Erythroblast (primary cell): ENCODE measurements around the gene DUS2.
"Not testable (repeated sequence)": the region's sequence is repeated elsewhere in the genome, so short reads cannot be mapped to it uniquely, and the experiment has no call there.

Experiments used
- DNase-seq, 2 experiments: peaks; one replicate each; lab custom pipeline; 2025; lab: John Stamatoyannopoulos, UW
- GATA1 ChIP-seq: IDR thresholded peaks from 2 replicates; pipeline ENCODE4 v1.6.1; 2011; ENCODE audit warnings: low read depth, mild to moderate bottlenecking, control low read depth, low read length, moderate library complexity
- POLR2A ChIP-seq: IDR thresholded peaks from 2 replicates; pipeline ENCODE4 v1.6.1; 2011; ENCODE audit warnings: mild to moderate bottlenecking, low read length

The DUS2 gene

GRCh38 chr16:68013440-68013839 is 9.6 kb upstream of the DUS2 start:
- no peak for DNase-seq
- TF ChIP-seq POLR2A (no peak), GATA1 (no peak)

- TF ChIP-seq GATA1 (no peak), POLR2A (no peak)
- DNase-seq = no peak
Measured at GRCh38 chr16:68015681-68016080, 7.4 kb upstream of the DUS2 start, which contains the start of gene DPEP2NB. TSS of gene DPEP2NB (minus strand) at chr16:68015911. CDS start at chr16:68015770, 141 bp downstream.

DNA sequence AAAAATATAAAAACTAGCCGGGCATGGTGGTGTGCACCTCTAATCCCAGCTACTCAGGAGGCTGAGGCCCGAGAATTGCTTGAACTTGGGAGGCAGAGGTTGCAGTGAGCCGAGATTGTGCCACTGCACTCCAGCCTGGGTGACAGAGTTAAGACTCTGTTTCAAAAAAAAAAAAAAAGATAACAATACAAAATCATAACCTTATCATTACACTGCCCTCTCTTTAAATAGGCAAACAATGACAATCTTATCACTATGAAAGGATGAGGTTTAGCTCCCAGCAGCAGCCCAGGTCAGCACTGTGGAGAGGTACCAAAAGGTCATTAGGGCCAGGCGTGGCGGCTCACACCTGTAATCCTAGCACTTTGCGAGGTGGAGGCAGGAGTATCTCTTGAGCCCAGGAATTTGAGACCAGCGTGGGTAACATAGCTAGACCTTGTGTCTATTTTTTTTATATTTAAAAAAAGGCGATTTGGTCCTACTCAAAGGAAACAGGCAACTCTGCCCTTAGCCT is 3.9 kb upstream of the DUS2 start:
- no peak for DNase-seq
- TF ChIP-seq GATA1 = no peak
- TF ChIP-seq POLR2A = no peak

- no peak for TF ChIP-seq POLR2A
- no peak for TF ChIP-seq GATA1
- DNase-seq = no peak
Measured at GRCh38 chr16:68021490-68021889, 1.6 kb upstream of the DUS2 start.

GRCh38 chr16:68022278-68022727 is 781 bp upstream of the DUS2 start:
- peak in 1 of 2 experiments; percentile 55 for DNase-seq

GRCh38 chr16:68028996-68029395 is 5.9 kb downstream of the DUS2 start:
- no peak for DNase-seq
- TF ChIP-seq GATA1 = no peak
- TF ChIP-seq POLR2A = no peak

More at GRCh38 chr16:68022278-68022727, 781 bp upstream of the DUS2 start:
- TF ChIP-seq POLR2A (no peak), GATA1 (no peak)

DNA sequence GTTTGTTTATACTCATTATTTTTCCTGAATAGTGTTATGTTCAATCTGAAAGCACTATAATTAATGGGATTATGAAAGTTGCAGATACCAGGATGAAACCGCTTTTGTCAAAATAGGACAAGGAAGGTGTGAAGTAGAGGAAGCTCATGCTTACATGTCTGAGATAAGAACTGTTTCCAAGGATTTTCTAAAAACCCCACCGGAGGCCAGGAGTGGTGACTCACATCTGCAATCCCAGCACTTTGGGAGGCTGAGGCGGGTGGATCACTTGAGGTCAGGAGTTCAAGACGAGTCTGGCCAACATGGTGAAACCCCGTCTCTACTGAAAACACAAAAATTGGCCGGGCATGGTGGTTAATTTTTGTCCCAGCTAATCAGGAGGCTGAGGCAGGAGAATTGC is 7.0 kb downstream of the DUS2 start:
- not testable (repeated sequence) for DNase-seq

DNA sequence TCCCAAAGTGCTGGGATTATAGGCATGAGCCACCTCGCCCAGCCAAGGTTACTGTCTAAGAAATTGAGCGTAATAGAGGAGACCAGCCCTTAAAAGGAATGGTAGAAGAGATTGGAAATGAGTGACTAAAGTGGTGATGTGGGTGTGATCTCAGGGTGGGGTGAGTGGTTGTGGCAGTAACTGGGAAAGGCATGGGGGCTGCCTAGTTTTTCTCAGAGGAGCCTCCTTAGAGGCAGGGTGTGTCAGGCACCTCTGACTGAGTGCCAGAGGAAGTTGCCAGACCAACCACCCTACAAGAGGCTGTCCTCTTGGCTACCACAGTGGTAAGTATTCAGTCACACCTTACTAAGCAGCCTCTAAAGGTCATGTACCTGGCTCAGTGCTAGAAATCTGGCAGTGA is 8.9 kb downstream of the DUS2 start:
- peak in 1 of 2 experiments; percentile 18 for DNase-seq
- no peak for TF ChIP-seq GATA1
- no peak for TF ChIP-seq POLR2A

DNA sequence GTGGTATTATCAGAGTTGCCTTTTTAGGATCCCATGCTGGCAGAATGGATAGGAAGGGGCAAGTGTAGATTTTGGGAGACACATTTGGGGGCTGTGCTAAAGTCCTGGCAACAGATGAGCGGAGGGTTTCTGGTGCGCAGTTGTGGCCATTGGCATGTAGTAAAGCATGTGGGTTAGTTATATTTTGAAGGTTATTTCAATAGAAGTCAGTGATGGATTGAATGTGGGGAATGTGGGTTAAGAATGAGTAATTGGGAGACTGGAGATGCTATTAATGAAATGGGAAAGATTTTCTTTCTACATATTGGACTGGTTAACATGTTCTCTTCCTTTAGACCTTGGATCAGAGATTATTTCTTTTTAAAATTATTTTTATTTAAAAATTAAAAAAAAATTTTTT is 10.0 kb downstream of the DUS2 start:
- no peak for TF ChIP-seq POLR2A
- TF ChIP-seq GATA1 = no peak
- no peak for DNase-seq

- TF ChIP-seq GATA1 (no peak), POLR2A (no peak)
- DNase-seq = no peak
Measured at GRCh38 chr16:68035227-68035626, 12.1 kb downstream of the DUS2 start.

GRCh38 chr16:68037841-68038597 is 14.9 kb downstream of the DUS2 start:
- TF ChIP-seq POLR2A = no peak
- TF ChIP-seq GATA1 = no peak
- no peak for DNase-seq

DNA sequence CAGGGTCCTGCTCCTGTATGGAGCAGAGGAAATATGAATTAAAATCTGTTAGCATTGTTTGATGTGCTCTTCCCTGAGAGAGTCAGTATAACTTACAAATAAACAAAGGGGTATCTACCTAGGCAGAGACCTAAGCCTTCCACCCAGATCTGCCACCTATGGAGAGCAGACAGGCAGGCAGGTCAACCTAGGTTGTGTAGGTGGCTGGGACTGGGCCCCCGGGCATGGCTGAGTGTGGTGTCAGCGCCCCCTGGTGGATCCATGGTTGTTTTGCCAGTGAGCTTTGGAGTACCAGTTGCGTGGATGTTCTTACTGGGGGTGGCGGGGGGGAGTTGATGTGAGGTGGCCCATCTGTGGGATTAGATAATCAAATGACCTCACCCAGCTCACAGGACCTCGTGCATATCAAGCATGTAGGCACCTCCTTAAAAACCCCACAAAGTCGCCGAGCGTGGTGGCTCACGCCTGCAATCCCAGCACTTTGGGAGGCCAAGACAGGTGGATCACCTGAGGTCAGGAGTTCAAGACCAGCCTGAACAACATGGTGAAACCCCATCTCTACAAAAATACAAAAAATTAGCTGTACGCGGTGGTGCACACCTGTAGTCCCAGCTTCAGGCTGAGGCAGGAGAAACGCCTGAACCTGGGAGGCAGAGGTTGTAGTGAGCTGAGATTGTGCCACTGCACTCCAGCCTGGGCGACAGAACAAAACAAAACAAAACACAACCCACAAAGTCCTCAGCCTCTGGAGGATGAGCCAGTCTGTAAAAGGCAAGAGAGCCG is 17.6 kb downstream of the DUS2 start:
- TF ChIP-seq POLR2A (no peak), GATA1 (no peak)

DNA sequence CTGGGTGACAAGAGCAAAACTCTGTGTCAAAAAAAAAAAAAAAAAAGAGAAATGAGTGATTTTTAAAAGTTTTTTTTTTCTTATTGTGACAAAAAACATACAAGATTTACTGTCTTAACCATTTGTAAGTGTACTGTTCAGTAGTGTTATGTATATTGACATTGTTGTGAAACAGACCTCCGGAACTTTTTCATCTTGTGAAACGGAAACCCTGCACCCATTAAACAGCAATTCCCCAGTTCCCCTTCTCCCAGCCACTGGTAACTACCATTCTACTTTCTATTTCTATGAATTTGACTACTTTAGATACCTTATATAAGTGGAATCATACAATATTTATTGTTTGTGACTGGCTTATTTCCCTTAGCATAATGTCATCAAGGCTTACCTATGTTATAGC is 18.7 kb downstream of the DUS2 start:
- no peak for DNase-seq
- TF ChIP-seq GATA1 (no peak), POLR2A (no peak)

More for the DNA sequence above, 17.6 kb downstream of the DUS2 start:
- DNase-seq = peak; percentile 90 to 93

DNA sequence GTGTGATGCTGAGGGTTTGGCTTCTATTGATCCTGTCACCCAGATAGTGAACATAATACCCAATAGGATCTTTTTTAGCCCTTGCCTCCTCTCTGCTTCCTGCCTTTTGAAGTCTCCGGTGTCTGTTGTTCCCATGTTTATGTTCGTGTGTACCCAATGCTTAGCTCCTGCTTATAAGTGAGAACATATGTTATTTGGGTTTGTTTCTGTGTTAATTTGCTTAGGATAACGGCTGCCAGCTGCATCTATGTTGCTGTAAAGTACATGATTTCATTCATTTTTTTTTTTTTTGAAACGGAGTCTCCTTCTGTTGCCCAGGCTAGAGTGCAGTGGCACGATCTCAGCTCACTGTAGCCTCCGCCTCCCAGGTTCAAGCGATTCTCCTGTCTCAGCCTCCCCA is 23.0 kb downstream of the DUS2 start:
- DNase-seq = no peak
- TF ChIP-seq POLR2A (no peak), GATA1 (no peak)
